GM20000 (cell line): ENCODE data around the gene MEIS2.

Experiments
- DNase-seq: peaks from one replicate; pipeline ENCODE4 v3.0.0; 2012; ENCODE audit warnings: low spot score
- CTCF ChIP-seq: IDR thresholded peaks from 2 replicates; pipeline ENCODE4 v1.5.1; 2012; ENCODE audit warnings: mild to moderate bottlenecking, control low read depth; ENCODE audit errors: extremely low read depth, missing control alignments

MEIS2 gene

GRCh38 chr15:36950371-36950770 lies 150.0 kb downstream of the MEIS2 start:
- TF ChIP-seq CTCF = no peak
- DNase-seq = no peak

GRCh38 chr15:36948982-36949381 lies 151.4 kb downstream of the MEIS2 start:
- DNase-seq = no peak
- TF ChIP-seq CTCF = no peak

GRCh38 chr15:36947035-36947719 lies 153.2 kb downstream of the MEIS2 start:
- no peak for TF ChIP-seq CTCF

GRCh38 chr15:36944442-36944841 lies 155.9 kb downstream of the MEIS2 start:
- TF ChIP-seq CTCF = no peak
- DNase-seq = no peak

More at GRCh38 chr15:36947035-36947719, 153.2 kb downstream of the MEIS2 start:
- DNase-seq = no peak

- TF ChIP-seq CTCF = no peak
- no peak for DNase-seq
Observed at GRCh38 chr15:36943508-36944361, 156.6 kb downstream of the MEIS2 start.

- no peak for TF ChIP-seq CTCF
- DNase-seq = no peak
Observed at GRCh38 chr15:36942248-36942827, 158.0 kb downstream of the MEIS2 start.

GRCh38 chr15:36941798-36942197 lies 158.6 kb downstream of the MEIS2 start:
- no peak for TF ChIP-seq CTCF
- no peak for DNase-seq
